C4-2B (cell line): Measurements from ENCODE around the gene CCDC9B.
A peak's percentile ranks its signal among the peaks of the same experiment; 100 is the strongest.

ENCODE experiments used
- H3K27ac ChIP-seq: fragments of 450-650 bp; 2 replicates; pipeline ENCODE4 v1.5.1; 2017
- ZFX ChIP-seq: fragments of 450-650 bp; IDR thresholded peaks from 2 replicates; pipeline ENCODE4 v1.6.1; 2017
- TF ChIP-seq, protein P1 (sequence below): fragments of 450-650 bp; conservative IDR thresholded peaks from 2 replicates; pipeline ENCODE4 v1.5.1; 2017; ENCODE audit warnings: mild to moderate bottlenecking

CCDC9B gene

DNA sequence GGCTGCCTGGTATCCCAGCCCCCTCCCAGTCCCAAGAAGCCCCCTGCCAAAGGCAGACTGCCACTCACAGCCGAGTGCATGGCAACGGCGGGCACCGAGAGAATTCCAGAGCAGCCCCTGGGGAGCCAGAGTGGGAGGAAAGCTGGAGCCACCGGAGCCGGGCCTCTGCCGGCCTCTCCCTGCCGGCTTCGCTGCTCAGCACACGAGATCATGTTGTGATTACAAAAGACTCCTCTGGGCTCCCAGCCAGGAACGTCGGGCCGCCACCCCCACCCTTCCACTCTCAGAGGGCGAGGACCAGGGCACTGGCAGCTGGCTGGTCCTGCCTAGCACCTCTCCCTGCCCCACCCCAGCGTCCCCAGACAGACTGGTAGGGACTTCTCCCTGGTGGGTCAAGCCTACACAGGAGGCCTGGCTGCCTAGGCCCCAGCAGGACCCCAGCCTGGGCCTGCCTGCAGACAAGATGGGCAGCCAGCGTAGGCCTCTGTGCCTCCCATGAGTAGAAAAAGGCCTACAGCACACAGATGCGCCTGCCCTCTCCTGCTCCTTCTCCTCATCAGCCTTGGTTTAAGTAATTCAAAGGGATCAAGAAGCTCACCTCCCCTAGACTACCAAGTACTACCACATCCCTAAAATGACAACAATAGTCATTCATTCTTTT, at the start of gene CCDC9B:
CCDC9B (minus strand) TSS at position 200 of the 661 bp plus-strand sequence; CDS start at position 80, 120 bp downstream.
- H3K27ac ChIP-seq, result peak within 1 kb of the TSS; percentile 87
- TF ChIP-seq, protein P1, sequence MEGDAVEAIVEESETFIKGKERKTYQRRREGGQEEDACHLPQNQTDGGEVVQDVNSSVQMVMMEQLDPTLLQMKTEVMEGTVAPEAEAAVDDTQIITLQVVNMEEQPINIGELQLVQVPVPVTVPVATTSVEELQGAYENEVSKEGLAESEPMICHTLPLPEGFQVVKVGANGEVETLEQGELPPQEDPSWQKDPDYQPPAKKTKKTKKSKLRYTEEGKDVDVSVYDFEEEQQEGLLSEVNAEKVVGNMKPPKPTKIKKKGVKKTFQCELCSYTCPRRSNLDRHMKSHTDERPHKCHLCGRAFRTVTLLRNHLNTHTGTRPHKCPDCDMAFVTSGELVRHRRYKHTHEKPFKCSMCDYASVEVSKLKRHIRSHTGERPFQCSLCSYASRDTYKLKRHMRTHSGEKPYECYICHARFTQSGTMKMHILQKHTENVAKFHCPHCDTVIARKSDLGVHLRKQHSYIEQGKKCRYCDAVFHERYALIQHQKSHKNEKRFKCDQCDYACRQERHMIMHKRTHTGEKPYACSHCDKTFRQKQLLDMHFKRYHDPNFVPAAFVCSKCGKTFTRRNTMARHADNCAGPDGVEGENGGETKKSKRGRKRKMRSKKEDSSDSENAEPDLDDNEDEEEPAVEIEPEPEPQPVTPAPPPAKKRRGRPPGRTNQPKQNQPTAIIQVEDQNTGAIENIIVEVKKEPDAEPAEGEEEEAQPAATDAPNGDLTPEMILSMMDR, result 0 out of 2 replicates have a peak, but pooled peaks have one; percentile 1
- 0 out of 2 replicates have a peak, but pooled peaks have one; percentile 44 for TF ChIP-seq ZFX

DNA sequence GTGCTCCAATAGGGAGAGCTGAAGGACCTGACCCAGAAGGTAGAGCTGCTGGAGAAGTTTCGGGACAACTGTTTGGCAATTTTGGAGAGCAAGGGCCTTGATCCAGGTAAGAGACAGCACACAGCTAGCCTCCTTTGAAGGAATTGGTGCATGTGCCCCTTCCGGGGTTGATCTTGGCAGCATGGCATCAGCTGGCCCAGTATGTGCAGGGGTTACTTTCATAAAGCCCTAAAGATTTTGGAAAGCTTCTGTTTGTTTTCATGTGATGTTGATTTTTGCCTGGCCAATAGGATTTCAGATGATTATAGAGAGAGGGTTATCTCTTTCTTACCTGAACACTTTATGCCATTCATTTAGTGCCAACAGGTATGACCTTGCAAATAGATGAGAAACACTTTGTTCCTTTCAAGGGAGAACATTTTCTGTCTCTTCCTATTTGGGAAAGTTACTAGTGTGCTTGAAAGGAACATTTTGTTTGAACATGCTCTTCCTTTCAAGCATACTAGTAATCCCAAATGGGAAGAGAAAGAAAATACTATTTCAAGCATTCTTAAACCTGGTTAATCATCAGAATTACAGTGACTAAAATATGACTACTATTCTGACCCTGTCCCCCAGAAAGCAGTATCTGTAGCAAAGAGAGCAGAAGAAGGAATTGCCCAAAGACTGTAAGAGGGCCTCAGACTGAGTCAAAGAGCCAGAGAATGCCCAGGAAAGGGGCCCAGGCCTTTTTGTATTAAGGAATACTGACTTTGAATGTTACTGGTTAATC, 49.3 kb upstream of the CCDC9B start:
- TF ChIP-seq ZFX, result no peak; the same call in 1 of the 2 replicates
- TF ChIP-seq, protein P1, result no peak
- peak overlapping the region; percentile 86 for H3K27ac ChIP-seq

DNA sequence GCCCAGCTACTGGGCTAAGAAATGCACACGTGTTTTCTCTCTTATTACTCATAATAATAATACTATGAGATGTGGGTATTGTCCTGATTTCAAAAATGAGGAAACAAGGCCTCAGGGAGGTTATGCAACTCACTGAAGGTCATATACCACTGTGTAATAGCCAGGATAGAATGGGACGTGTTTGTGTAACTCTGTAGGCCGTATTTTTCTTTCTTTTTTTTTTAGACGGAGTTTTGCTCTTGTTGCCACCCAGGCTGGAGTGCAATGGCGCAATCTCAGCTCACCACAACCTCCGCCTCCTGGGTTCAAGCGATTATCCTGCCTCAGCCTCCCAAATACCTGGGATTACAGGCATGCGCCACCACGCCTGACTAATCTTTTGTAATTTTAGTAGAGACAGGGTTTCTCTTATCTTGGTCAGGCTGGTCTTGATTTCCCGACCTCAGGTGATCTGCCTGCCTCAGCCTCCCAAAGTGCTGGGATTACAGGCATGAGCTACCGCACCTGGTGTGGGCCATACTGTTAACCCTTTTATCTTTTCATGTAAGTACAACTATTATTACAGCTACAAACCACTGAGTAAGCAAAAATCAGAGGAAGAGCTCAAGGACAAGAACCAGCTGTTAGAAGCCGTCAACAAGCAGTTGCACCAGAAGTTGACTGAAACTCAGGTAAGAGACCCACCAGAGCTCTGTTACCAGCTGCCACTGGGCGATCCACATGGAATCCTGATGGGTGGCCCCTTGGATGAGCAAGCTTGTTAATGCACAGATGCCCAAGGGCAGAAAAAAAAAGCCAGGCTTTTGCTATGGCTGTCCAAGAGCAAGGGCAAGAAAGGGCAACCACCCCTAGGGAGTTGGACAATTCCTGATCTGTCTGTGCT, 48.4 kb upstream of the CCDC9B start:
- no peak for TF ChIP-seq ZFX
- TF ChIP-seq, protein P1, result no peak
- H3K27ac ChIP-seq, result peak overlapping the region; percentile 86

DNA sequence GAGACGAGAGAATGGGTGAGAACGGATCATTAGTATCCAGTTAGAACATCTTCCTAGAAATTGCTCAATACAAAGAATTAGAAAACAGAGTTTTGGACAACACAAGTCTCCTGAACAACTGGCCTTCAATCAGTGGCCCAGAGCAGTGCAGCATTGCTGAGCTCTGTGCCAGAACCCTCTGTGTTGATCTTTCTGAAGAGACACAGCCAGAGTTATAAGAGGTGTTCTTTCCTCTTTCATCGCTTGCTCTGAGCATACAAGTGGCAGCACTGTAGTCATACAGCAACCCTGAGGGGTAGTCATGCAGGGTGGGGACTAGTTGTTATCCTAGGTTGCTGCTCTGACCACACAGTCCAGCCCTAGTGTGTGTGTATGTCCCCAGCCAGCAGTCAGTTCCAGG, 45.7 kb upstream of the CCDC9B start:
- TF ChIP-seq ZFX, result no peak
- TF ChIP-seq, protein P1, result no peak
- no peak overlapping the region; the same call in 1 of the 2 replicates for H3K27ac ChIP-seq

DNA sequence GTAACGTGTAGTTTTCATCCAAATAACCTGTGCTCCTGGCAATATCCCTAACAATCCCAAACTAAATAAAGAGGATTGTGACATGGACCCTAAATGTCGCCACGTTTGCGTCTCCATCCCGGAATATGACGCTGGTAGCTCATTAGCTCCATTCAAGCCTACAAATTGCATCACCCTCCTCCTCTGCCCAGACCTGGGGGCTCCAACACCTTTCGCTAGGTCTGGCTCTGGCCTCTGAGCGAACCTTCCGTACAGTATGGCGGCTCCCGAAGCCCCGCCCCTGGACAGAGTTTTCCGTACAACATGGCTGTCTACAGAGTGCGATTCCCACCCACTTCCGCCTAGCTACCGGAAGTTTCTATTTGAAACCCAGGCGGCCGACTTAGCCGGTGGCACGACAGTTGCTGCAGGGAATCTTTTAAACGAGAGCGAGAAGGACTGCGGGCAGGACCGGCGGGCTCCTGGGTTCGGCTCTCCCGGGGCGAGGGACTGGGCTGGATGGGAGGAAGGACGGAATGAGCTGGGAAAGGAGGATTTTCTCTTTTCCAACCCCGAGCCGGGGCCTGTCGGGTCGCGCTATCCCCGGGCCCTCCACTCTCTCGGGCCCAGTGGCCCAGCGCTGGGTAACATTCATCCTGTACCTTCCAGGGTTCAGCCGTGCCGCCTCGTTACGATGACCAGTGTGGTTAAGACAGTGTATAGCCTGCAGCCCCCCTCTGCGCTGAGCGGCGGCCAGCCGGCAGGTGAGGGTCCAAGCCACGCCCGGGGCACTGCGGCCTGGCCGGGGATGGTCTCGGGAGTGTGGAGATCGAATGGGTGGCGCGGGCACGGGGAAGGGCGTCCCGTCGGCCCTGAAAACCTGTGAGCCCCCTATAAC, 42.1 kb upstream of the CCDC9B start, which contains the start of gene KNSTRN:
KNSTRN (plus strand) TSS at position 142 of the 877 bp plus-strand sequence; CDS start at position 257, 115 bp downstream.
- H3K27ac ChIP-seq, result peak within 1 kb of the TSS; percentile 90
- TF ChIP-seq ZFX, result peak; percentile 96
- TF ChIP-seq, protein P1, result no peak

DNA sequence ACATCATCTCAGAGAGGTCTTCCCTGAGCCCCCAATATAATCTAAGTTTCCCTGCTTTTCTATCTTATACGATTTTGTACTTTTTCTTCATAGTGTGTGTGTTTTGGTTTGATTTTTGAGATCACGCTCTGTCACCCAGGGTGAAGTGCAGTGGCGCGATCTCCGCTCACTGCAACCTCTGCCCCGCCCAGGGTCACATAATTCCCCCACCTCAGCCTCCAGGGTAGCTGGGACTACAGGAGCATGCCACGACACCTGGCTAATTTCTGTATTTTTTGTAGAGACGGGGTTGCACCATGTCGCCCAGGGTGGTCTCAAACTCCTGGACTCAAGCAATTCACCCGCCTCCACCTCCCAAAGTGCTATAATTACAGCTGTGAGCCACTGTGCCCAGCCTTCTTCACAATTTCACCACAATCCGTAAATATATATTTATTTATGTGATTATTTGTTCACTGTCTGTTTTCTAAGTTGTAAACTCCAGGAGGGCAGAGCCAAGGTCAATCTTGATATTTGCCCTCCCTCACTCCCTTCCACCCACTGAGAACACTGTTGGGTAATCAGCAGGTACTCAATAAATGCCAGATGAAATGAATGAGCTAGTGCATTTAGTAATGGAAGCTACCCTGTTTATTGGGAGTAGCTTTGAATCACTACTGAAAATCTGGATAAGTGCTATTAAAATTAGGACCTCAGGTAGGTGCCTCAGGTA, 41.2 kb upstream of the CCDC9B start:
- peak overlapping the region; percentile 90; the same call in 1 of the 2 replicates for H3K27ac ChIP-seq

More for the DNA sequence above, 41.2 kb upstream of the CCDC9B start:
- TF ChIP-seq ZFX, result no peak
- TF ChIP-seq, protein P1, result no peak
